OCI-LY3 (cell line): ENCODE results near the gene CACNB4.

Experiments used
- H2AFZ ChIP-seq: fragments of 200-600, 300-600 bp; shearing (Covaris generic); 2 replicates; pipeline ENCODE4 v1.6.0; 2014; ENCODE audit warnings: antibody characterized with exemption, low read depth, low read length
- H3K27ac ChIP-seq: fragments of 200-600, 300-600 bp; sonication (generic); 2 replicates; pipeline ENCODE4 v1.5.1; 2014; ENCODE audit warnings: mild to moderate bottlenecking, low read length, moderate library complexity, mixed read lengths
- H3K27me3 ChIP-seq: fragments of 200-600, 300-600 bp; sonication (generic); 2 replicates; pipeline ENCODE4 v1.6.1; 2014; ENCODE audit warnings: low read depth, low read length, mixed read lengths
- H3K36me3 ChIP-seq: fragments of 200-600, 300-600 bp; sonication (generic); replicated peaks from 2 replicates; pipeline ENCODE3; 2014; ENCODE audit warnings: low read depth, low read length, mixed read lengths
- H3K4me1 ChIP-seq: fragments of 300-600, 200-600 bp; sonication (generic); 2 replicates; pipeline ENCODE4 v1.6.1; 2014; ENCODE audit warnings: low read length, mixed read lengths
- H3K4me2 ChIP-seq: fragments of 200-600, 300-600 bp; sonication (generic); 2 replicates; pipeline ENCODE4 v1.6.1; 2014; ENCODE audit warnings: low read length, mixed read lengths
- H3K4me3 ChIP-seq: fragments of 300-600, 200-600 bp; sonication (generic); 2 replicates; pipeline ENCODE4 v1.5.1; 2014; ENCODE audit warnings: antibody characterized with exemption, mild to moderate bottlenecking, low read length, moderate library complexity
- H3K79me2 ChIP-seq: fragments of 300-600, 200-600 bp; shearing (Covaris generic); 2 replicates; pipeline ENCODE4 v1.6.1; 2014; ENCODE audit warnings: mild to moderate bottlenecking, low read length, mixed read lengths
- H3K9ac ChIP-seq: fragments of 300-600, 200-600 bp; shearing (Covaris generic); 2 replicates; pipeline ENCODE4 v1.6.0; 2014; ENCODE audit warnings: mild to moderate bottlenecking, low read length, moderate library complexity
- H3K9me3 ChIP-seq: fragments of 200-600, 300-600 bp; shearing (Covaris generic); 2 replicates; pipeline ENCODE4 v1.6.1; 2014; ENCODE audit warnings: low read length, mixed read lengths; ENCODE audit not compliant: insufficient read depth
- H4K20me1 ChIP-seq: fragments of 200-600, 300-600 bp; sonication (generic); 2 replicates; pipeline ENCODE4 v1.6.1; 2016; ENCODE audit warnings: low read length, mixed read lengths; ENCODE audit not compliant: insufficient read depth
- CTCF ChIP-seq: fragments of 200-600, 300-600 bp; sonication (generic); IDR thresholded peaks from 2 replicates; pipeline ENCODE4 v1.5.1; 2014; ENCODE audit warnings: antibody characterized with exemption, low read length, low read depth
- EZH2phosphoT487 ChIP-seq: fragments of 200-600 bp; shearing (Covaris generic); IDR thresholded peaks from 2 replicates; pipeline ENCODE4 v1.6.1; 2018; ENCODE audit warnings: antibody characterized with exemption, mixed run types, low read depth

The CACNB4 gene

GRCh38 chr2:152071518-152071917, 27.3 kb downstream of the CACNB4 start:
- Histone ChIP-seq H4K20me1 (no peaks in the 10 kb centered on the region), H2AFZ (0 out of 2 replicates have a peak overlapping the region, but pooled peaks have one; percentile 8), H3K79me2 (no peaks in the 10 kb centered on the region), H3K4me1 (peaks cover 9% of the 10 kb centered on the region), H3K4me2 (no peak overlapping the region), H3K27me3 (no peaks in the 10 kb centered on the region), H3K9ac (no peak overlapping the region), H3K9me3 (no peaks in the 10 kb centered on the region), H3K4me3 (no peak overlapping the region), H3K27ac (no peak overlapping the region), H3K36me3 (no peaks in the 10 kb centered on the region)
- TF ChIP-seq CTCF (no peak), EZH2phosphoT487 (no peak)

- Histone ChIP-seq H2AFZ (0 out of 2 replicates have a peak overlapping the region, but pooled peaks have one; percentile 8), H3K9me3 (no peaks in the 10 kb centered on the region), H3K27me3 (no peaks in the 10 kb centered on the region), H4K20me1 (no peaks in the 10 kb centered on the region), H3K4me3 (no peak overlapping the region), H3K36me3 (no peaks in the 10 kb centered on the region), H3K4me2 (no peak overlapping the region), H3K27ac (no peak overlapping the region), H3K79me2 (no peaks in the 10 kb centered on the region), H3K4me1 (peaks cover 9% of the 10 kb centered on the region), H3K9ac (no peak overlapping the region)
- no peak for TF ChIP-seq EZH2phosphoT487
- TF ChIP-seq CTCF: no peak
These were observed 27.8 kb downstream of the CACNB4 start for GRCh38 chr2:152071092-152071491.

GRCh38 chr2:152068226-152068625, 30.6 kb downstream of the CACNB4 start:
- no peak for TF ChIP-seq CTCF
- no peak for TF ChIP-seq EZH2phosphoT487
- Histone ChIP-seq H3K4me2 (no peak overlapping the region), H3K36me3 (no peaks in the 10 kb centered on the region), H4K20me1 (no peaks in the 10 kb centered on the region), H3K79me2 (no peaks in the 10 kb centered on the region), H3K4me1 (peaks cover 9% of the 10 kb centered on the region), H3K27me3 (peaks cover 7% of the 10 kb centered on the region; the same call in 1 of the 2 replicates), H3K9ac (no peak overlapping the region), H3K9me3 (no peaks in the 10 kb centered on the region), H3K4me3 (no peak overlapping the region), H2AFZ (no peak overlapping the region), H3K27ac (no peak overlapping the region)

- H3K36me3 ChIP-seq: no peaks in the 10 kb centered on the region
- H3K9ac ChIP-seq: no peak overlapping the region
- H2AFZ ChIP-seq: no peak overlapping the region
- no peak overlapping the region for H3K4me2 ChIP-seq
- H3K4me1 ChIP-seq: peaks cover 9% of the 10 kb centered on the region
- H3K9me3 ChIP-seq: no peaks in the 10 kb centered on the region
- TF ChIP-seq EZH2phosphoT487: no peak
- no peak for TF ChIP-seq CTCF
- peaks cover 10% of the 10 kb centered on the region; the same call in 1 of the 2 replicates for H3K27me3 ChIP-seq
- H3K4me3 ChIP-seq: no peak overlapping the region
- H3K79me2 ChIP-seq: no peaks in the 10 kb centered on the region
- H4K20me1 ChIP-seq: no peaks in the 10 kb centered on the region
- no peak overlapping the region for H3K27ac ChIP-seq
These were observed 31.0 kb downstream of the CACNB4 start for GRCh38 chr2:152067823-152068222.
